A549 (cell line): ENCODE data around the gene NTSR1.

Experiments used
- CHD2 ChIP-seq: fragments of 150-350 bp; IDR thresholded peaks from 2 replicates; pipeline ENCODE4 v1.6.1; 2014; ENCODE audit warnings: low read length; ENCODE audit not compliant: partially characterized antibody
- E2F6 ChIP-seq: IDR thresholded peaks from 2 replicates; pipeline ENCODE4 v1.6.1; 2012; ENCODE audit warnings: low read depth, borderline replicate concordance
- KDM1A ChIP-seq: fragments of 200-600 bp; sonication (generic); IDR thresholded peaks from 2 replicates; pipeline ENCODE4 v1.6.1; 2016; ENCODE audit warnings: low read depth, mild to moderate bottlenecking
- PHF8 ChIP-seq: fragments of 200-600 bp; sonication (generic); IDR thresholded peaks from 2 replicates; pipeline ENCODE4 v1.6.1; 2016; ENCODE audit warnings: low read depth, mild to moderate bottlenecking, antibody characterized with exemption, moderate library complexity, borderline replicate concordance
- SREBF2 ChIP-seq: fragments of 450-650 bp; IDR thresholded peaks from 2 replicates; pipeline ENCODE4 v1.6.1; 2014; ENCODE audit warnings: mild to moderate bottlenecking, moderate library complexity
- TF ChIP-seq, protein P1 (sequence below): fragments of >200 bp; sonication (Bioruptor Twin); formaldehyde crosslinking; IDR thresholded peaks from 3 replicates; pipeline ENCODE4 v1.6.1; 2016
- TF ChIP-seq, protein P2 (sequence below): fragments of >200 bp; sonication (Bioruptor Twin); formaldehyde crosslinking; IDR thresholded peaks from 3 replicates; pipeline ENCODE4 v1.5.1; 2016

- TF ChIP-seq SREBF2: no peak
- TF ChIP-seq, protein P1, sequence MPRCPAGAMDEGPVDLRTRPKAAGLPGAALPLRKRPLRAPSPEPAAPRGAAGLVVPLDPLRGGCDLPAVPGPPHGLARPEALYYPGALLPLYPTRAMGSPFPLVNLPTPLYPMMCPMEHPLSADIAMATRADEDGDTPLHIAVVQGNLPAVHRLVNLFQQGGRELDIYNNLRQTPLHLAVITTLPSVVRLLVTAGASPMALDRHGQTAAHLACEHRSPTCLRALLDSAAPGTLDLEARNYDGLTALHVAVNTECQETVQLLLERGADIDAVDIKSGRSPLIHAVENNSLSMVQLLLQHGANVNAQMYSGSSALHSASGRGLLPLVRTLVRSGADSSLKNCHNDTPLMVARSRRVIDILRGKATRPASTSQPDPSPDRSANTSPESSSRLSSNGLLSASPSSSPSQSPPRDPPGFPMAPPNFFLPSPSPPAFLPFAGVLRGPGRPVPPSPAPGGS: no peak
- no peak for TF ChIP-seq PHF8
- TF ChIP-seq, protein P2, sequence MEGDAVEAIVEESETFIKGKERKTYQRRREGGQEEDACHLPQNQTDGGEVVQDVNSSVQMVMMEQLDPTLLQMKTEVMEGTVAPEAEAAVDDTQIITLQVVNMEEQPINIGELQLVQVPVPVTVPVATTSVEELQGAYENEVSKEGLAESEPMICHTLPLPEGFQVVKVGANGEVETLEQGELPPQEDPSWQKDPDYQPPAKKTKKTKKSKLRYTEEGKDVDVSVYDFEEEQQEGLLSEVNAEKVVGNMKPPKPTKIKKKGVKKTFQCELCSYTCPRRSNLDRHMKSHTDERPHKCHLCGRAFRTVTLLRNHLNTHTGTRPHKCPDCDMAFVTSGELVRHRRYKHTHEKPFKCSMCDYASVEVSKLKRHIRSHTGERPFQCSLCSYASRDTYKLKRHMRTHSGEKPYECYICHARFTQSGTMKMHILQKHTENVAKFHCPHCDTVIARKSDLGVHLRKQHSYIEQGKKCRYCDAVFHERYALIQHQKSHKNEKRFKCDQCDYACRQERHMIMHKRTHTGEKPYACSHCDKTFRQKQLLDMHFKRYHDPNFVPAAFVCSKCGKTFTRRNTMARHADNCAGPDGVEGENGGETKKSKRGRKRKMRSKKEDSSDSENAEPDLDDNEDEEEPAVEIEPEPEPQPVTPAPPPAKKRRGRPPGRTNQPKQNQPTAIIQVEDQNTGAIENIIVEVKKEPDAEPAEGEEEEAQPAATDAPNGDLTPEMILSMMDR: no peak
- TF ChIP-seq E2F6: no peak
- TF ChIP-seq KDM1A: no peak
- no peak for TF ChIP-seq CHD2
Measured at GRCh38 chr20:62677678-62678077, 31.0 kb upstream of the NTSR1 start.
